GM21423 (cell line): ENCODE measurements around the gene PDHX.
"Not testable (repeated sequence)": the region's sequence is repeated elsewhere in the genome, so short reads cannot be mapped to it uniquely, and the experiment has no call there.

ENCODE experiments used
- ATAC-seq: cut with Tn5 transposase; IDR thresholded peaks from one replicate; pipeline ENCODE4 v1.9.1; 2021; ENCODE audit warnings: mild to moderate bottlenecking, moderate library complexity; ENCODE audit not compliant: unreplicated experiment

The PDHX gene

GRCh38 chr11:34916015-34916842 lies at the start of gene PDHX, which contains the start of gene APIP:
Gene PDHX (plus strand): TSS chr11:34916618. CDS start chr11:34916656, 38 bp downstream.
Gene APIP (minus strand): TSS chr11:34916379. CDS start chr11:34916284, 95 bp downstream.
- ATAC-seq = peak; percentile 93

- ATAC-seq = no peak
Measured at GRCh38 chr11:34869425-34869824, 47.0 kb upstream of the PDHX start.

GRCh38 chr11:34870548-34871196 lies 45.7 kb upstream of the PDHX start:
- no peak for ATAC-seq

- no peak for ATAC-seq
Measured at GRCh38 chr11:34874202-34874601, 42.2 kb upstream of the PDHX start.

GRCh38 chr11:34877375-34877975 lies 38.9 kb upstream of the PDHX start:
- no peak for ATAC-seq

- no peak for ATAC-seq
Measured at GRCh38 chr11:34881900-34882299, 34.5 kb upstream of the PDHX start.

GRCh38 chr11:34886609-34887008 lies 29.8 kb upstream of the PDHX start:
- no peak for ATAC-seq

GRCh38 chr11:34887260-34887659 lies 29.2 kb upstream of the PDHX start:
- no peak for ATAC-seq

- no peak for ATAC-seq
Measured at GRCh38 chr11:34890089-34890488, 26.3 kb upstream of the PDHX start.

GRCh38 chr11:34890812-34891211 lies 25.6 kb upstream of the PDHX start:
- ATAC-seq = no peak

- ATAC-seq = no peak
Measured at GRCh38 chr11:34891611-34892010, 24.8 kb upstream of the PDHX start.

GRCh38 chr11:34893416-34893815 lies 23.0 kb upstream of the PDHX start:
- ATAC-seq = no peak

- not testable (repeated sequence) for ATAC-seq
Measured at GRCh38 chr11:34896191-34896590, 20.2 kb upstream of the PDHX start.

- ATAC-seq = no peak
Measured at GRCh38 chr11:34897171-34897870, 19.1 kb upstream of the PDHX start.

- ATAC-seq = no peak
Measured at GRCh38 chr11:34898474-34898873, 17.9 kb upstream of the PDHX start.

- ATAC-seq = no peak
Measured at GRCh38 chr11:34899633-34900016, 16.8 kb upstream of the PDHX start.

- no peak for ATAC-seq
Measured at GRCh38 chr11:34904421-34904955, 11.9 kb upstream of the PDHX start.

- ATAC-seq = no peak
Measured at GRCh38 chr11:34905666-34906065, 10.8 kb upstream of the PDHX start.

GRCh38 chr11:34907934-34908593 lies 8.4 kb upstream of the PDHX start:
- ATAC-seq = peak; percentile 45

- no peak for ATAC-seq
Measured at GRCh38 chr11:34909415-34909814, 7.0 kb upstream of the PDHX start.
